HEK293 (cell line): ENCODE measurements around the gene LRRC23.

Source experiments
- ELK4 ChIP-seq: IDR thresholded peaks from 2 replicates; pipeline ENCODE4 v1.6.1; 2011; ENCODE audit warnings: mild to moderate bottlenecking, low read depth, low read length, borderline replicate concordance
- FEZF1 ChIP-seq: fragments of 450-650 bp; formaldehyde crosslinking; IDR thresholded peaks from 2 replicates; pipeline ENCODE4 v1.5.1; 2016; ENCODE audit warnings: missing biosample characterization, missing genetic modification characterization
- GFI1B ChIP-seq: fragments of 450-650 bp; formaldehyde crosslinking; IDR thresholded peaks from 2 replicates; pipeline ENCODE4 v1.5.1; 2016; ENCODE audit warnings: missing biosample characterization, missing genetic modification characterization
- GLIS2 ChIP-seq: fragments of 450-650 bp; formaldehyde crosslinking; IDR thresholded peaks from 2 replicates; pipeline ENCODE4 v1.5.1; 2016; ENCODE audit warnings: missing biosample characterization, missing genetic modification characterization
- KLF16 ChIP-seq: fragments of 450-650 bp; formaldehyde crosslinking; IDR thresholded peaks from 2 replicates; pipeline ENCODE4 v1.5.1; 2017; ENCODE audit warnings: missing biosample characterization, missing genetic modification characterization
- KLF8 ChIP-seq: fragments of 450-650 bp; formaldehyde crosslinking; IDR thresholded peaks from 2 replicates; pipeline ENCODE4 v1.5.1; 2016; ENCODE audit warnings: missing biosample characterization, missing genetic modification characterization
- PATZ1 ChIP-seq: fragments of 450-650 bp; formaldehyde crosslinking; IDR thresholded peaks from 2 replicates; pipeline ENCODE4 v1.5.1; 2016; ENCODE audit warnings: missing biosample characterization, missing genetic modification characterization
- PBX3 ChIP-seq: sonication (generic); formaldehyde crosslinking; IDR thresholded peaks from 2 replicates; pipeline ENCODE4 v1.8.1; 2022; ENCODE audit warnings: mild to moderate bottlenecking, moderate library complexity, missing genetic modification reagents
- PRDM1 ChIP-seq: fragments of 450-650 bp; formaldehyde crosslinking; IDR thresholded peaks from 2 replicates; pipeline ENCODE4; 2016; ENCODE audit warnings: missing biosample characterization, missing genetic modification characterization
- RBAK ChIP-seq: fragments of 450-650 bp; formaldehyde crosslinking; IDR thresholded peaks from 2 replicates; pipeline ENCODE4 v1.5.1; 2016; ENCODE audit warnings: missing biosample characterization, missing genetic modification characterization
- TRIM28 ChIP-seq: IDR thresholded peaks from 2 replicates; pipeline ENCODE4 v1.6.1; 2011; ENCODE audit warnings: low read length, control low read depth, borderline replicate concordance
- ZBTB21 ChIP-seq: fragments of 450-650 bp; formaldehyde crosslinking; IDR thresholded peaks from 2 replicates; pipeline ENCODE4 v1.5.1; 2017; ENCODE audit warnings: missing biosample characterization, missing genetic modification characterization
- ZBTB48 ChIP-seq: fragments of 450-650 bp; formaldehyde crosslinking; IDR thresholded peaks from 2 replicates; pipeline ENCODE4 v1.5.1; 2016; ENCODE audit warnings: missing biosample characterization, missing genetic modification characterization
- ZBTB6 ChIP-seq: fragments of 450-650 bp; formaldehyde crosslinking; IDR thresholded peaks from 2 replicates; pipeline ENCODE4 v1.5.1; 2017; ENCODE audit warnings: missing biosample characterization, missing genetic modification characterization
- ZBTB8A ChIP-seq: fragments of 450-650 bp; formaldehyde crosslinking; IDR thresholded peaks from 2 replicates; pipeline ENCODE4 v1.5.1; 2016; ENCODE audit warnings: missing biosample characterization, missing genetic modification characterization
- ZNF112 ChIP-seq: fragments of 450-650 bp; formaldehyde crosslinking; IDR thresholded peaks from 2 replicates; pipeline ENCODE4 v1.5.0; 2017; ENCODE audit warnings: missing biosample characterization, missing genetic modification characterization
- ZNF114 ChIP-seq: fragments of 450-650 bp; formaldehyde crosslinking; IDR thresholded peaks from 2 replicates; pipeline ENCODE4 v1.5.0; 2017; ENCODE audit warnings: missing biosample characterization, missing genetic modification characterization
- ZNF398 ChIP-seq: fragments of 450-650 bp; formaldehyde crosslinking; IDR thresholded peaks from 2 replicates; pipeline ENCODE4 v1.5.1; 2017; ENCODE audit warnings: missing biosample characterization, missing genetic modification characterization
- ZNF423 ChIP-seq: fragments of 450-650 bp; formaldehyde crosslinking; IDR thresholded peaks from 2 replicates; pipeline ENCODE4 v1.5.1; 2016; ENCODE audit warnings: missing biosample characterization, missing genetic modification characterization
- ZNF560 ChIP-seq: fragments of 450-650 bp; formaldehyde crosslinking; IDR thresholded peaks from 2 replicates; pipeline ENCODE4 v1.5.1; 2017; ENCODE audit warnings: missing biosample characterization, missing genetic modification characterization, borderline replicate concordance
- ZNF571 ChIP-seq: fragments of 450-650 bp; formaldehyde crosslinking; IDR thresholded peaks from 2 replicates; pipeline ENCODE4 v1.5.0; 2017; ENCODE audit warnings: missing biosample characterization, missing genetic modification characterization
- ZNF596 ChIP-seq: fragments of 450-650 bp; IDR thresholded peaks from 2 replicates; pipeline ENCODE4 v1.5.0; 2018; ENCODE audit warnings: missing biosample characterization, mild to moderate bottlenecking, missing genetic modification characterization, moderate library complexity
- ZNF701 ChIP-seq: fragments of 450-650 bp; formaldehyde crosslinking; IDR thresholded peaks from 2 replicates; pipeline ENCODE4 v1.5.1; 2016; ENCODE audit warnings: missing biosample characterization, missing genetic modification characterization
- ZNF843 ChIP-seq: fragments of 450-650 bp; formaldehyde crosslinking; IDR thresholded peaks from 2 replicates; pipeline ENCODE4 v1.5.1; 2016; ENCODE audit warnings: missing biosample characterization, missing genetic modification characterization
- ZSCAN30 ChIP-seq: fragments of 450-650 bp; IDR thresholded peaks from 2 replicates; pipeline ENCODE4 v1.5.1; 2018; ENCODE audit warnings: missing biosample characterization, mild to moderate bottlenecking, missing genetic modification characterization, moderate library complexity
- TF ChIP-seq, protein P1 (sequence below): fragments of 450-650 bp; formaldehyde crosslinking; IDR thresholded peaks from 2 replicates; pipeline ENCODE4 v1.5.1; 2016; ENCODE audit warnings: missing biosample characterization, missing genetic modification characterization, borderline replicate concordance
- TF ChIP-seq, protein P2 (sequence below): fragments of 450-650 bp; formaldehyde crosslinking; IDR thresholded peaks from 2 replicates; pipeline ENCODE4 v1.5.1; 2016; ENCODE audit warnings: missing biosample characterization, missing genetic modification characterization
- TF ChIP-seq, protein P3 (sequence below): fragments of 450-650 bp; formaldehyde crosslinking; IDR thresholded peaks from 2 replicates; pipeline ENCODE4 v1.5.1; 2016; ENCODE audit warnings: missing biosample characterization, missing genetic modification characterization

The LRRC23 gene

DNA sequence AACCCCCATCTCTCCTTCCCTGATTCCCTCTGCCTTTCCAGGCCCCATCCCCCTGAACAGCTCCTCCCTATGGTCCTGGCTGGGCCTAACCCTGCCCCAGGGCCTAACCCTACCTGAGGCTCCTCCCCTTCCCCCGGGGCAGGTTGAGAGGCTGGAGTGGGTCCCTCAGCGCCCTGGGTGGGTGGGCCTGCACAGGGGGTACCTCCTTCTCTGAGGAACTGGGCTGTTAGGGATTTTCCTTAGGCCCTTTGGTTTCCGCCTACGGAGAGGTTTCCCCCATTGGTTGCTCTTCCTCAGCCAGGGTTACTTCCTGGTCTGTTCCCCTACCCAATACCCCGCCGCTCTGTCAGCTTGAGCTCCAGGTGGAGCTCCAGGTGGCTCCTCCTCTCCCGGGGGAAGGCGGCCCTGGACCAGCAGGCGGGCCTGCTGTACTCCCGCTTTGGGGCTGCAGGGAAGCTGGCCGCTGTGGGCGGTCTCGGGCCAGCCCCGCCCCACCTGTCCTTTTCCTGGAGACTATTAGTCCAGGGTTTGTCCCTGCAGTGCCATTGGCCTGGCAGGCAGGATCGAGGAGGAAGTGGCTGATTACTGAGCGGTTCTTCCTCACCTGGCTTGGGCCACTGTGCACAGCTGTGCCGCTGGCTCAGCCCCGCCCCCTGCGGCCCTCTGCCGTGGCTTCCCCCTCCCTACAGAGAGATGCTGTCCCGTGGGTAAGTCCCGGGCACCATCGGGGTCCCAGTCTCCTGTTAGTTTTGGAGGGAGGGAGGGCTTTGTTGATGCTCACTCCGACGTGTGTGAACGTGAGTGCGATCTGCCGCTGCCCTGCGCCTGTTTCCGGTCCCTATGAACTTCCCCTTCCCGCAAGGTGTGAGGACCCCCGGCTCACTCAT is 41.7 kb downstream of the LRRC23 start (continued):
- TF ChIP-seq ZNF398, result no peak
- TF ChIP-seq, protein P1, sequence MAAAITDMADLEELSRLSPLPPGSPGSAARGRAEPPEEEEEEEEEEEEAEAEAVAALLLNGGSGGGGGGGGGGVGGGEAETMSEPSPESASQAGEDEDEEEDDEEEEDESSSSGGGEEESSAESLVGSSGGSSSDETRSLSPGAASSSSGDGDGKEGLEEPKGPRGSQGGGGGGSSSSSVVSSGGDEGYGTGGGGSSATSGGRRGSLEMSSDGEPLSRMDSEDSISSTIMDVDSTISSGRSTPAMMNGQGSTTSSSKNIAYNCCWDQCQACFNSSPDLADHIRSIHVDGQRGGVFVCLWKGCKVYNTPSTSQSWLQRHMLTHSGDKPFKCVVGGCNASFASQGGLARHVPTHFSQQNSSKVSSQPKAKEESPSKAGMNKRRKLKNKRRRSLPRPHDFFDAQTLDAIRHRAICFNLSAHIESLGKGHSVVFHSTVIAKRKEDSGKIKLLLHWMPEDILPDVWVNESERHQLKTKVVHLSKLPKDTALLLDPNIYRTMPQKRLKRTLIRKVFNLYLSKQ, result no peak
- peak; percentile 54; the same call in 1 of the 2 replicates for TF ChIP-seq FEZF1 (tag by site-specific recombination)
- TF ChIP-seq, protein P2, sequence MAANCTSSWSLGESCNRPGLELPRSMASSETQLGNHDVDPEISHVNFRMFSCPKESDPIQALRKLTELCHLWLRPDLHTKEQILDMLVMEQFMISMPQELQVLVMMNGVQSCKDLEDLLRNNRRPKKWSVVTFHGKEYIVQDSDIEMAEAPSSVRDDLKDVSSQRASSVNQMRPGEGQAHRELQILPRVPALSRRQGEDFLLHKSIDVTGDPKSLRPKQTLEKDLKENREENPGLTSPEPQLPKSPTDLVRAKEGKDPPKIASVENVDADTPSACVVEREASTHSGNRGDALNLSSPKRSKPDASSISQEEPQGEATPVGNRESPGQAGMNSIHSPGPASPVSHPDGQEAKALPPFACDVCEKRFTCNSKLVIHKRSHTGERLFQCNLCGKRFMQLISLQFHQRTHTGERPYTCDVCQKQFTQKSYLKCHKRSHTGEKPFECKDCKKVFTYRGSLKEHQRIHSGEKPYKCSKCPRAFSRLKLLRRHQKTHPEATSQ (tag by site-specific recombination), result no peak
- no peak for TF ChIP-seq GFI1B (tag by site-specific recombination)
- peak; percentile 44 for TF ChIP-seq ZSCAN30 (tag by site-specific recombination)
- no peak for TF ChIP-seq ZNF114 (tag by site-specific recombination)
- peak; percentile 72 for TF ChIP-seq PATZ1 (tag by site-specific recombination)
- no peak for TF ChIP-seq ZNF571 (tag by site-specific recombination)
- no peak for TF ChIP-seq ZNF843 (tag by site-specific recombination)
- 0 out of 2 replicates have a peak, but pooled peaks have one; percentile 51 for TF ChIP-seq TRIM28
- TF ChIP-seq ZNF423 (tag by site-specific recombination), result peak; percentile 88
- no peak for TF ChIP-seq ELK4
- TF ChIP-seq ZBTB48 (tag by site-specific recombination), result peak; percentile 43; the same call in 1 of the 2 replicates
- no peak for TF ChIP-seq PRDM1
- TF ChIP-seq ZBTB6 (tag by site-specific recombination), result peak; percentile 85
- TF ChIP-seq ZNF701 (tag by site-specific recombination), result no peak
- TF ChIP-seq ZBTB8A (tag by site-specific recombination), result peak; percentile 72
- no peak; the same call in 1 of the 2 replicates for TF ChIP-seq KLF8 (tag by site-specific recombination)
- no peak for TF ChIP-seq KLF16 (tag by site-specific recombination)
- no peak for TF ChIP-seq PBX3 (CRISPR knock-in tag)
- no peak for TF ChIP-seq RBAK
- peak; percentile 65 for TF ChIP-seq GLIS2 (tag by site-specific recombination)
- TF ChIP-seq, protein P3, sequence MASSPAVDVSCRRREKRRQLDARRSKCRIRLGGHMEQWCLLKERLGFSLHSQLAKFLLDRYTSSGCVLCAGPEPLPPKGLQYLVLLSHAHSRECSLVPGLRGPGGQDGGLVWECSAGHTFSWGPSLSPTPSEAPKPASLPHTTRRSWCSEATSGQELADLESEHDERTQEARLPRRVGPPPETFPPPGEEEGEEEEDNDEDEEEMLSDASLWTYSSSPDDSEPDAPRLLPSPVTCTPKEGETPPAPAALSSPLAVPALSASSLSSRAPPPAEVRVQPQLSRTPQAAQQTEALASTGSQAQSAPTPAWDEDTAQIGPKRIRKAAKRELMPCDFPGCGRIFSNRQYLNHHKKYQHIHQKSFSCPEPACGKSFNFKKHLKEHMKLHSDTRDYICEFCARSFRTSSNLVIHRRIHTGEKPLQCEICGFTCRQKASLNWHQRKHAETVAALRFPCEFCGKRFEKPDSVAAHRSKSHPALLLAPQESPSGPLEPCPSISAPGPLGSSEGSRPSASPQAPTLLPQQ, result no peak
- no peak for TF ChIP-seq ZBTB21
- no peak for TF ChIP-seq ZNF596 (tag by site-specific recombination)
- TF ChIP-seq ZNF112 (tag by site-specific recombination), result no peak
- no peak for TF ChIP-seq ZNF560 (tag by site-specific recombination)
